HG02943 (cell line): ENCODE data around the gene IMPA2.
"Not testable (repeated sequence)": the region's sequence is repeated elsewhere in the genome, so short reads cannot be mapped to it uniquely, and the experiment has no call there.

Experiments
- ATAC-seq: cut with Tn5 transposase; IDR thresholded peaks from one replicate; pipeline ENCODE4 v1.9.1; 2021; ENCODE audit warnings: mild to moderate bottlenecking, low read depth, moderate library complexity; ENCODE audit not compliant: unreplicated experiment

The IMPA2 gene

GRCh38 chr18:11981192-11981542 is at the start of gene IMPA2:
Gene IMPA2, plus strand, starts transcription at chr18:11981507. Its CDS starts 163 bp downstream, at chr18:11981670.
- ATAC-seq = no peak

GRCh38 chr18:11932393-11932792 is 48.9 kb upstream of the IMPA2 start:
- ATAC-seq = no peak

- ATAC-seq = no peak
Observed at GRCh38 chr18:11937874-11938478, 43.3 kb upstream of the IMPA2 start.

DNA sequence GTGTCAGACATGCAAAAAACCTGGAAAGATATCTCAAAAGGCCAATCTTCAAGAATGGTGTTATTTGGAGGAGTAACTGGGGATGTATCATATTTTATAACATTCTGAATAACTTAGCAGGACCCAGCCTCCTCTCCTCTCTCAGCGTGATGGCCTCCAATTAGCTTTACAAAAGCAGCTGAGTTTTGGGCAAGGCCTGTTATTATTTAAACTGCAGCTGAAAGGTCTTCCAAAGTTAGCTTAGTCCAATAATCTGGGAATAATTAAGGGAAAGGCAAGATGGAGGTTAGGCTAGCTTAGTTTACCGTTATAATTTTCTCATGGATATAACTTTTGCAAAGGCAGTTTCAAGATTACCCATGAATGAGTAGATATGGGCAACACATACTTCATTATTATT is 40.4 kb upstream of the IMPA2 start:
- no peak for ATAC-seq

- ATAC-seq = no peak
Observed at GRCh38 chr18:11943551-11943950, 37.8 kb upstream of the IMPA2 start.

GRCh38 chr18:11944252-11944651 is 37.1 kb upstream of the IMPA2 start:
- ATAC-seq = no peak

- ATAC-seq = no peak
Observed at GRCh38 chr18:11944786-11945185, 36.5 kb upstream of the IMPA2 start.

GRCh38 chr18:11945834-11946659 is 35.3 kb upstream of the IMPA2 start:
- not testable (repeated sequence) for ATAC-seq

DNA sequence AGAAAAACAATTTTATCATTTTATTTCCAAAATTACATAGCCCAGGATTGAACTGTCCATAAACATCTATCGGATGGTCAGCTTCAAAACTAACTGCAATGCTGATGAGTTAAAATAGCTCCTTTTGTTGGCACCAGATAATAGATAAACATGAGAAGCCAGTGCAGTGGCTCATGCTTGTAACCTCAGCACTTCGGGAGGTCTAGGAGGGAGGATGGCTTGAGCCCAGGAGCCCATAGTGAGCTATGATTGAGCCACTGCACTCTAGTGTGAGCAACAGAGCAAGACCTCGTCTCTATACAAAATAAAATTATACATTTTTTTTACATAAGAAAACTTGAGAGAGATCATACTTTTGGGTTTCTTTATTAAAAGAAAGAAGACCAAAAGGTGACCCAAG is 34.6 kb upstream of the IMPA2 start:
- ATAC-seq = peak; percentile 22

DNA sequence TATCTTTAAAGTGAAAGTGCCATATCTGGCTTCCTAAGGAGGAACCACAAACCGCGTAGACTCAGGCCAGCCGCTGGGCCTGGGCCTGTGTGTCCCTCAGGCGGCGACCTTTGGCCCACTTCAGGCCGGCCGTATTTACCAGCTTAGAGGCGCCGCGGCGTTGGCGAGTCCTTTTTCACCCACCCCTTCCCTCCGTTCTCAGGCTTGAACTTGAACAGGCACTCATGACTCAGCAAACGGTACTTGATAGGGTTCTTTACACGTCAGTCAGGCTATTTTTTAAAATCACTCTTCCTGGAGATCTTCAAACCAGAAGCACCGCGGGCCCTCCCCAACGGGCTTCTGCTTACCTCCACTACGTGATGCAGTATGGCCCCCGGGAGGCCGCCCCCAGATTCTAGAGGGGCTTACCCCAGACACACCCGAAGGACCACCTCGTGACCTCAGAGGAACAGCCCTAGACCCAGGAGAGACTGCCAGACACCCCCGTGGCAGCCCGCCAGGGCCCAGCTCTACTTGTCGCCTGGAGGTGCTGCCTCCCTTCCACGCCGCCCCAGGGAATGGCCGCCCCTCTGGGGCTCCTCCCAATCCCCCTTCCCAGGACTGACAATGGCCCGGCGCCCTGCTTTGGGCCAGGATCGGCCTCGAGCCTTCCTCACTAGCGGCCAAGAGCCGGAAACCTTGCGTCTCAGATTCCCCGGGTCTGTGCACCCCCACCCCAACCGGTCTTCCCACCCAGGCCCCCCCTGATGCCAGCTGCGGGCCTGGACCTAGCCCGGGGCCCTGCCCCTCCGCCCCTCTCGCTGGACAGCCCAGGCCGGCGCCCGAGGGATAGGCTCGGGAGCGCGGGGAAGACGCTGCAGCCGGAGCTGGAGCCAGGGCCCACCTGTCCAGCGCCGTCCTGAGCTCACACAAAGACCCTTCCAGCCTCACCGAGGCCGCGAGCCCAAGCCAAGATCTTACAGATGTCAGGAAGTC is 33.8 kb upstream of the IMPA2 start:
- peak; percentile 86 for ATAC-seq

DNA sequence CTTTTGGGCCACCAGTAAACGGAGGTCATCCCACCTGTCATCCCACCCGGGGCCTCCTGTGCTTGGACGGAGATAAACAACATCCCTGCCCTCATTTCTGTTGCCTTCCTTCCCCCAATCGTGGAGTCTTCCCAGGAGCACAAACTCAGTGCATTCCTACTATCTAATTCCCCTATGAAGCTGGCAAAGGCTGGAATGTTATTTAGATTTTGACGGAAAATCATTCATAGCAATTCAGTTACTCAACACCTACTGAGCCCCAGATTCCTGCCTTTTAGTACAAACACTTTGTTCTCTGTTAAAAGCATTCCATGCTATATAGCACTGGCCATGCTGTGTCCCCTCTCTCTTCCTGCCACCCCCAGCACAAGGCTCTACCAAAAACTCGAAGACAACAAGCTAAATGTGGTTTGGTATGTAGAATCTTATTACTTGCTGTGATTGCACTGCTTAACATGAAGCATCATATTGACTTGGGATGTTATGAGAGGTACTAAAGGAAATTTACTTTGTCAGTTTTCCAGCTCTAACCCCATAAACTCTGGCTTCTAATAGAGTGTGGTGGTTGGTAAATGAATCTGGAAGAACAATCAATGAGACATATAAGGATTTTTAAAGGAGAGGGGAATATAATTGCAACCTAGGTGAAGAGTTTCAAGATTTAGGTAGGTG is 32.3 kb upstream of the IMPA2 start:
- no peak for ATAC-seq

GRCh38 chr18:11950824-11951223 is 30.5 kb upstream of the IMPA2 start:
- ATAC-seq = no peak

DNA sequence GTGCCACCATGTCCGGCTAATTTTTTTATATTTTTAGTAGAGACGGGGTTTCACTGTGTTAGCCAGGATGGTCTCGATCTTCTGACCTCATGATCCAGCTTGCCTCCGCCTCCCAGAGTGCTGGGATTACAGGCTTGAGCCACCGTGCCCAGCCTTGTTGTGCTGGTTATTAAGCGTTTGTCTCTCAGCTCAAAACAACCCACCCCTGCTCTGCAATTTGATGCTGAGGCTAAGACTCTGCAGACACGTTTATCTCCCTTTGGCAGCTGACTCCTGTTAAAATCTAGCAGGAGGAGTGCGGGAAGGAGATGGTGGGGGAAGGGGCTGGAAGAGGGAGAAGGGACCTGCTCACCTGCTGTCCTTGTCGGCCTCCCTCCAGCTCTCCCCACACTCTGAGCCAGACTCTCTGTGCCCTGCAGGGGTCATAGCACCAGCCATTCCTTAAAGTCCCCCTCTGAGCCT is 29.9 kb upstream of the IMPA2 start:
- no peak for ATAC-seq

GRCh38 chr18:11953113-11953512 is 28.2 kb upstream of the IMPA2 start:
- no peak for ATAC-seq

GRCh38 chr18:11955239-11956029 is 25.9 kb upstream of the IMPA2 start:
- no peak for ATAC-seq

DNA sequence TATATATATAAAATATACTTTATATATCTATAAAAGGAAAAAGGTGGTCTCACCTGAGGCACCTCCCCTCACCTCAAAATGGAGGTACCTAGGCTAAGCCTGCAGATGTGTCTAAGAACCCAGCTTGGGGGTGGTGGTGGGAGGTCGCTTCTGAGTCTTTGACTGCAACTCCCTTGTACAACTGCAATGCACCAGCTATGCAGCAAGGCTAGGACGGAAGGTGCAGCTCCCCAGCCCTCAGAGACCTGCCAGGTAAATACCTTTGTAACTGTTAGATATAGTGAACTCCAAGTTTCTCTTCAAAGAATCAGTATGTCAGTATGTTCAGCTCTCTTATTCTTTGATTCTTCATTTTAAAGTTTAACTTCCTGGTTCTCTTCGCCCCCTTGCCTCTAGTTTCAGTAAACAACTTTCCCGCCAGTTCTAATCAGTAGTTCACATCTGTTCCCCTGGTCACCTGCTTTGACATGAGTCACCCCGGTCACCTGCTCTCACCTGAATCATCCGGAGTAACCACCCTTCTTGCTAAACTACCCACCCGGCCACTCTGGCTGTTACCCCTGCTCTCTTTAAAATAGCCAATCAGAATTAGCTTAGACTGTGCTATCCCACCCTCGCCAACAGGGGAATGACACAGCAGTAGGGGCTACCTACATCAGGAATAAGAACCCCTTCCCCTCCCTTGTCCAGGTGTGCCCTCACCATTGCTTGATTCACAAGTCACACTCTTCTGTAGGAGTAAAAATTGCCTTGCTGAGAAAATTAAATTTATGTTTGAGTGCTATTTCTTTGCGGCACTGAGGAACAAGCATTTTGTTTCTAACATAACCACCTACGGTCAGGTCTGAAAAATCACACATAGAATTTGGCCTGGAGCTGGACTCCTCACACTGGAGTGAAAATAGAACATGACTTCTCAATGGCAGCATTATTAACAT is 24.7 kb upstream of the IMPA2 start:
- no peak for ATAC-seq

GRCh38 chr18:11957636-11958035 is 23.7 kb upstream of the IMPA2 start:
- ATAC-seq = no peak

- ATAC-seq = not testable (repeated sequence)
Observed at GRCh38 chr18:11959651-11960050, 21.7 kb upstream of the IMPA2 start.
